Effector memory CD8-positive, alpha-beta T cell (primary cell): Measurements from ENCODE around the gene ZDHHC23.
A peak's percentile ranks its signal among the peaks of the same experiment; 100 is the strongest.

Experiments
- ATAC-seq: fragments of 150-1000 bp; cut with Tn5 transposase; replicated peaks from 2 replicates; pipeline ENCODE4 v1.10.0; 2021; ENCODE audit warnings: mild to moderate bottlenecking, moderate library complexity
- DNase-seq, 3 experiments: peaks; one replicate each; pipeline ENCODE4 v3.0.0; 2021
- H3K27ac Mint-ChIP-seq, 2 donors: one replicate each; pipeline ENCODE4 v1.8.0; 2022; ENCODE audit warnings: mild to moderate bottlenecking in 2 of 2, mixed read lengths in 2 of 2, moderate library complexity in 2 of 2
- H3K27me3 Mint-ChIP-seq, 2 donors: one replicate each; pipeline ENCODE4 v1.8.0; 2022; ENCODE audit warnings: mixed read lengths in 2 of 2
- H3K36me3 Mint-ChIP-seq: one replicate; pipeline ENCODE4 v1.8.0; 2022; ENCODE audit warnings: mild to moderate bottlenecking, moderate library complexity, mixed read lengths; ENCODE audit not compliant: insufficient read depth
- H3K4me1 Mint-ChIP-seq, 2 donors: one replicate each; pipeline ENCODE4 v1.8.0; 2022; ENCODE audit warnings: low read depth in 2 of 2, mixed read lengths in 2 of 2
- H3K4me3 Mint-ChIP-seq, 2 donors: one replicate each; pipeline ENCODE4 v1.8.0; 2022; ENCODE audit warnings: mild to moderate bottlenecking in 2 of 2, mixed read lengths in 2 of 2, moderate library complexity in 2 of 2
- H3K9me3 Mint-ChIP-seq, 2 donors: one replicate each; pipeline ENCODE4 v1.8.0; 2022; ENCODE audit warnings: mixed read lengths in 2 of 2
- total RNA-seq, 9 experiments: gene quantifications; one replicate each; lab custom pipeline; 2026; lab: John Stamatoyannopoulos, UW

ZDHHC23 gene, protein sequence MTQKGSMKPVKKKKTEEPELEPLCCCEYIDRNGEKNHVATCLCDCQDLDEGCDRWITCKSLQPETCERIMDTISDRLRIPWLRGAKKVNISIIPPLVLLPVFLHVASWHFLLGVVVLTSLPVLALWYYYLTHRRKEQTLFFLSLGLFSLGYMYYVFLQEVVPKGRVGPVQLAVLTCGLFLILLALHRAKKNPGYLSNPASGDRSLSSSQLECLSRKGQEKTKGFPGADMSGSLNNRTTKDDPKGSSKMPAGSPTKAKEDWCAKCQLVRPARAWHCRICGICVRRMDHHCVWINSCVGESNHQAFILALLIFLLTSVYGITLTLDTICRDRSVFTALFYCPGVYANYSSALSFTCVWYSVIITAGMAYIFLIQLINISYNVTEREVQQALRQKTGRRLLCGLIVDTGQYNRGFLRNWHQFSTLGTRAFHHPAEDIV
- total RNA-seq, result 6.0 to 19.9 (median 9.6) reads per million in 9 experiments

GRCh38 chr3:113947372-113948014, at the start of gene ZDHHC23:
ZDHHC23 (plus strand) TSS chr3:113948013; CDS start chr3:113948803, 790 bp downstream.
- Mint-ChIP-seq H3K4me1 (peaks cover 4 to 6% of the 10 kb centered on the region in 2 donors), H3K27me3 (peaks cover 11 to 27% of the 10 kb centered on the region in 2 donors), H3K4me3 (peak within 1 kb of the TSS; percentile 77 to 81), H3K9me3 (no peaks in the 10 kb centered on the region), H3K36me3 (no peaks in the 10 kb centered on the region), H3K27ac (peak within 1 kb of the TSS; percentile 17 to 75)
- DNase-seq (peak; percentile 64 to 71 (median 68)), ATAC-seq (peak; percentile 90)

DNA sequence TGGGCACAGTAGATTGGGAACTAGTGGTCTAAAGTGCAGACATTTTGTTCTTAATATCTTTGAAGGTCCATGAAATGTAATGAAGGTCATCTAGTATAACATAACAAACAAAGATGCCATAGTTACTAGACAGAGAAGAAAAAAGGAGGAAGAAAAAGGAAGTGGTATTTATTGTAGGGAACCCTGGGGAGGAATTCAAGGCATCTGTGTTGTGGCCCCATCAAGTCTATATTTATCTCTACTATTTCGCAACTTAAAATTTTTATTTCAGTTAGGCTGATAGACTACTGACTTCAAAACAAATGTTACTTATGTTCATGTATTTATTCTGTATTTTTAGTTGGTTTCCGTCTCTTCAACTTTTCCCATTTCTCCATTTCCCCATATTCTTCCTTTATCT, 48.9 kb upstream of the ZDHHC23 start:
- ATAC-seq (no peak), DNase-seq (no peak)
- H3K27ac Mint-ChIP-seq, result no peak overlapping the region
- no peaks in the 10 kb centered on the region for H3K9me3 Mint-ChIP-seq
- H3K36me3 Mint-ChIP-seq, result peaks cover 6% of the 10 kb centered on the region
- no peak overlapping the region for H3K4me3 Mint-ChIP-seq
- peaks cover 0 to 3% of the 10 kb centered on the region in 2 donors for H3K4me1 Mint-ChIP-seq
- H3K27me3 Mint-ChIP-seq, result peaks cover 0 to 6% of the 10 kb centered on the region in 2 donors

GRCh38 chr3:113906568-113907140, 41.2 kb upstream of the ZDHHC23 start:
- DNase-seq (no peak), ATAC-seq (no peak)
- no peak overlapping the region for H3K27ac Mint-ChIP-seq
- H3K27me3 Mint-ChIP-seq, result no peaks in the 10 kb centered on the region
- H3K4me3 Mint-ChIP-seq, result no peak overlapping the region
- no peaks in the 10 kb centered on the region for H3K9me3 Mint-ChIP-seq
- no peaks in the 10 kb centered on the region for H3K4me1 Mint-ChIP-seq
- H3K36me3 Mint-ChIP-seq, result peaks cover 9% of the 10 kb centered on the region

GRCh38 chr3:113908133-113908532, 39.7 kb upstream of the ZDHHC23 start:
- Mint-ChIP-seq H3K27me3 (no peaks in the 10 kb centered on the region), H3K36me3 (peaks cover 3% of the 10 kb centered on the region), H3K9me3 (no peaks in the 10 kb centered on the region), H3K4me1 (peaks cover 0 to 3% of the 10 kb centered on the region in 2 donors), H3K4me3 (no peak overlapping the region), H3K27ac (no peak overlapping the region)
- DNase-seq, result no peak
- ATAC-seq, result no peak

DNA sequence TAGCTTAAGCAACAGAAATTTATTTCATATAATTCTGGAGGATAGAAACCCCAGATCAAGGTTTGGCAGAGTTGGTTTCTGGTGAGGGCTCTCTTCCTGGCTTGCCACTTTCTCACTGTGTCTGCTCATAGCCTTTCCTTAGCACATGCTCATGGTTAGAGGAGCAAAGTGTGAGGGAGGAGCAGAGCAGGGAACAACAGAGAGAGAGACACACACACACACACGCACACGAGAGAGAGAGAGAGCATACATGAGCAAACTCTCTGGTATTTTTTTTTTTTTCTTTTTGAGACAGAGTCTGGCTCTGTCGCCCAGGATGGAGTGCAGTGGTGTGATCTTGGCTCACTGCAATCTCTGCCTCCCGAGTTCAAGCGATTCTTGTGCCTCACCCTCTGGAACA, 36.8 kb upstream of the ZDHHC23 start:
- Mint-ChIP-seq H3K4me1 (peaks cover 0 to 3% of the 10 kb centered on the region in 2 donors), H3K27ac (no peak overlapping the region), H3K27me3 (no peaks in the 10 kb centered on the region), H3K9me3 (no peaks in the 10 kb centered on the region), H3K36me3 (peaks cover 3% of the 10 kb centered on the region), H3K4me3 (no peak overlapping the region)
- ATAC-seq (no peak), DNase-seq (no peak)

GRCh38 chr3:113912552-113913236, 35.1 kb upstream of the ZDHHC23 start:
- Mint-ChIP-seq H3K36me3 (peaks cover 3% of the 10 kb centered on the region), H3K27me3 (no peaks in the 10 kb centered on the region), H3K4me1 (peaks cover 0 to 3% of the 10 kb centered on the region in 2 donors), H3K4me3 (peak overlapping the region; percentile 35 to 62), H3K27ac (peak overlapping the region; percentile 59 to 84), H3K9me3 (no peaks in the 10 kb centered on the region)
- ATAC-seq (peak; percentile 93), DNase-seq (peak; percentile 12 to 30 (median 21))

- Mint-ChIP-seq H3K4me3 (no peak overlapping the region), H3K27me3 (no peaks in the 10 kb centered on the region), H3K4me1 (peaks cover 0 to 3% of the 10 kb centered on the region in 2 donors), H3K27ac (no peak overlapping the region), H3K36me3 (peaks cover 3% of the 10 kb centered on the region), H3K9me3 (no peaks in the 10 kb centered on the region)
- ATAC-seq (no peak), DNase-seq (no peak)
These were observed 33.2 kb upstream of the ZDHHC23 start for GRCh38 chr3:113914646-113915045.

DNA sequence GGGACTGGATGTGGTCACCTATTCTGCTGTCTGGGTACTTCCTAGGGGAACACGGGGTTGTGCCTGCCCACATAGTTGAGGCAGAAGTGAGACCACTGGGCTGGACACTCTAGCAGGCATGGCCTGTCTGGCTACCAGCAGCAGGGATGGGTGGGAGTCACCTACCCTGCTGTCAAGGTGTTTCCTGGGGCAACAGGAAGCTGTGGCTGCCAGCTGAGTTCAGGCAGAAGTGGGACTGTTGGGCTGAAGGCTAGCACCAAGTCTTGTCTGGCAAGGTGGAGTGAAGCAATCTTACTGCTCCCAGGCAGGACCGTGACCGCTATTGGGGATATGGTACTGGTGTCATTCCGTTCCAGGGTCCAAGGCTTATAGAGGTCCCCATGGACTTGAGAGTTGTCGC, 20.3 kb upstream of the ZDHHC23 start:
- Mint-ChIP-seq H3K36me3 (no peaks in the 10 kb centered on the region), H3K4me1 (peaks cover 0 to 3% of the 10 kb centered on the region in 2 donors), H3K4me3 (no peak overlapping the region), H3K27me3 (peaks cover 50 to 78% of the 10 kb centered on the region in 2 donors), H3K27ac (no peak overlapping the region), H3K9me3 (peaks cover 11% of the 10 kb centered on the region in 2 donors)
- ATAC-seq, result no peak
- no peak for DNase-seq

GRCh38 chr3:113946831-113947230, 982 bp upstream of the ZDHHC23 start:
- Mint-ChIP-seq H3K9me3 (no peaks in the 10 kb centered on the region), H3K4me1 (peaks cover 4 to 6% of the 10 kb centered on the region in 2 donors), H3K27ac (peak overlapping the region; percentile 17 to 75), H3K4me3 (peak overlapping the region; percentile 77 to 81), H3K36me3 (no peaks in the 10 kb centered on the region), H3K27me3 (peaks cover 16 to 33% of the 10 kb centered on the region in 2 donors)
- ATAC-seq (no peak), DNase-seq (no peak)

GRCh38 chr3:113948015-113948917, 453 bp downstream of the ZDHHC23 start:
- Mint-ChIP-seq H3K4me1 (peaks cover 4 to 6% of the 10 kb centered on the region in 2 donors), H3K27me3 (peaks cover 11 to 19% of the 10 kb centered on the region in 2 donors), H3K27ac (peak overlapping the region in 1 of 2 donors; percentile 27), H3K36me3 (no peaks in the 10 kb centered on the region), H3K9me3 (no peaks in the 10 kb centered on the region), H3K4me3 (peak overlapping the region; percentile 77 to 81)
- ATAC-seq (peak; percentile 36), DNase-seq (peak; percentile 14 to 24 (median 20))

- no peaks in the 10 kb centered on the region for H3K27me3 Mint-ChIP-seq
- H3K36me3 Mint-ChIP-seq, result no peaks in the 10 kb centered on the region
- DNase-seq (no peak), ATAC-seq (no peak)
- H3K27ac Mint-ChIP-seq, result no peak overlapping the region
- no peaks in the 10 kb centered on the region for H3K9me3 Mint-ChIP-seq
- H3K4me1 Mint-ChIP-seq, result peaks cover 8 to 10% of the 10 kb centered on the region in 2 donors
- no peak overlapping the region for H3K4me3 Mint-ChIP-seq
These were observed 5.1 kb downstream of the ZDHHC23 start for GRCh38 chr3:113952921-113953320.

DNA sequence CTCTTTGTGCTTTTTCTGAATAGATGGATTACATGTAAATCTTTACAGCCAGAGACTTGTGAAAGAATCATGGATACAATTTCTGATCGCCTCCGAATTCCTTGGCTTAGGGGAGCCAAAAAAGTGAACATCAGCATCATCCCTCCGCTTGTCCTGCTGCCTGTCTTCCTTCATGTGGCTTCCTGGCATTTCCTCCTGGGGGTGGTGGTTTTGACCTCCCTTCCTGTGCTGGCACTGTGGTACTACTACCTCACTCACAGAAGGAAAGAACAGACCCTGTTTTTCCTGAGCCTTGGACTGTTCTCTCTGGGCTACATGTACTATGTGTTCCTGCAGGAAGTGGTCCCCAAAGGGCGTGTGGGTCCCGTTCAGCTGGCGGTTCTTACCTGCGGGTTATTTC, 5.9 kb downstream of the ZDHHC23 start:
- Mint-ChIP-seq H3K9me3 (no peaks in the 10 kb centered on the region), H3K4me3 (no peak overlapping the region), H3K4me1 (peaks cover 5 to 7% of the 10 kb centered on the region in 2 donors), H3K27ac (no peak overlapping the region), H3K36me3 (no peaks in the 10 kb centered on the region), H3K27me3 (no peaks in the 10 kb centered on the region)
- ATAC-seq, result no peak
- DNase-seq, result no peak
